ENCODE results near the gene HOXD3.

The HOXD3 gene

DNA sequence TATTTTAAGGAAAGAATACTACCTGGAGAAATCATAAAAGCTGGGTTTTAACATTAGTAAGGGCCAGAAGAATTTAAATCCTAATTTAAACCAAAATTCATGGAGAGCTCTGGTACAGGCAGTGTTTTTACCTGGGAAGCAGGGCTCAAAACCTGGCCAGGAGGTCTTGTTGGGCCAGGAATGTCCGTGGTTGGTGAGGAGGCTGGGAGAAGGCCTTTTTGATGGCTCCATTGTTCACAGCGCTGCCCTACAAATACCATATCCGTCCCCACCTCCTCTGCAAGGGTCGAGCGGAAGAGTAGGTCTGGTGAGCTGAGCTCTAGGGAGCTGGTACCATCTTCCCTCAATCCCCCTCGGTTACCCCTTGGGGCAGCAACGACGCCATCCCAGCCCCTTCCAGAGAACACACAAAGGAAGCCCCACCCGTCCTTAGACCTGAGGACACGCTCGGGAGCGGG, 20.5 kb downstream of the HOXD3 start:
- DNase-seq (ENCODE audit: low read depth), result no peak

- DNase-seq (ENCODE audit: low read depth), result no peak
These were observed 21.1 kb downstream of the HOXD3 start for GRCh38 chr2:176178038-176178756.

DNA sequence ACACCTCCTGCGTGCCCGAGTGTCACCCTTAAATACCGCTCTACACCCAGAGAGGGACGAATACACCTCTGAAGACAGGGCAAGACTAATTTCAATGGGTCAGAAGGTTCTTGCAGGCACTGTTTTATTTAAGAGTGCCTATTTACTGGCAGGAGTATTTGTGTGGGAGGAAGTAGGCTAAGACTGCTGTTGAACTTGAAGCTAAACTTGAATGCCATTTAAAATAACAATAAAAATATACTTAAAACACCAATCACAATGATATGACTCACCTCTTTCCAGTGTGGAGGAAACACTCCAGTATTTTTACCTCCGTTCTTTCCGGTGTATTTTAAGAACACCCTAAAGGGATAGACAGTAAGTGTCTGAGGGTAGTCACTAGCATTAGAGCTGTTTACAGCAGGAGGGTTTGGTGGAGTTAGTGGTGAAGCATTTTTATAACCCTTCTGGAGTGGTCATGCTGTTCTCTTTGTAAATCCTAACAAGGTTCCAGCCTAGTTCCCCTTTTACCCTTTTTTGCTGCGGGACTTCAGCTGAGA, 21.7 kb downstream of the HOXD3 start:
- DNase-seq (ENCODE audit: low read depth), result no peak

DNA sequence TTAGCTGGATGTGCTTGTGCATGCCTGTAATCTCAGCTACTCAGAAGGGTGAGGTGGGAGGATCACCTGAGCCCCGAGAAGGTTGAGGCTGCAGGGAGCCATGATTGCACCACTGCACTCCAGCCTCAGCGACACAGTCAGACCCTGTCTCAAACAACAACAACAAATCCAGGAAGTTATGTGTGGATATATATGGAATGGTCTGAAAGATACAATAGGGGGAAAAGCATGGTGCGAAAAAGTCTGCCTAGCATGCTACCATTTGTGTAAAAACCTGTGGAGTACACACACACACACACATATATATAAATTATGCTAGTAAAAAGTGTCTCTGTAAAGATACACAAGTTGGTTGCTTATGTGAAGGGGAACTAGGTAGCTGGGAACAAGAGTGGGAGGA, 24.4 kb downstream of the HOXD3 start:
- DNase-seq (ENCODE audit: low read depth), result no peak

DNA sequence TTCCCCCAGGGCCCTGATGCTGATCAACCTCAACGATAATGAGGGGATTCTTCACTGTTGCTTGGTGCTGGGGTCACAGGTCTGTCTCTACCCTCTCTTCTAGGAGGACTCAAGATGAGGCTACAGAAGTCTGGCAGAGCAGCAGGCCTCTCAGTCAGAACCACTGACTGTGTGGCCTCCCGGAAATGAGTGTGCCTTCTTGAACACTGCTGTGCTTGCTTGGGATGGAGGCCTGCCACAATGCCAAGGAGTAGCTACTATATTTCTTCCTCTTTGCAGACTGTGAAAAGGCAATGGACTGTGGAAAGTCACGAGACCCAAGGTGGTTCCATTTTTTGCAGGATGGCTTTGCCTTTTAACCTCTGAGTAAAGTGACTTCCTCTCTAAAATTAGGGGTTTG, 25.6 kb downstream of the HOXD3 start:
- no peak for DNase-seq (ENCODE audit: low read depth)

- no peak for DNase-seq (ENCODE audit: low read depth)
These were observed 27.6 kb downstream of the HOXD3 start for GRCh38 chr2:176184749-176185148.

DNA sequence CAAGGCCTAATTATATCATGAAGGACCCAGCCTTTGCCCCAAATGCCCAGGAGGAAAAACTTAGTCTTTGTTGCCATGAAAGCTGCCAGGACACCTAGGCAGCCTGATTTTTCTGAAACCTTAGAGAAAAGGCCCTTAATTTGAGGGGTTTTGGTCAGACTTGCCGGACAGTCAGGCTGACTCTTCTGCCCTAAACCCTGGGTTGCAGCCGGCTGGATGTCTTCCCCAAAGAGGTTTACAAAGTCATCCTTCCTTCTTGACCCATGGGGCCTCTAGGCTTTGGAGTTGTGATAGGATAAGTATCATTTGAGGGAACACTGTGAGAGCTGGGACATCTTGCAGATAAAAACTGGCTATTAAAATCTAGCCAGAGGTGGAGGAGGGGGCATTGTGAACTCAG, 28.9 kb downstream of the HOXD3 start:
- DNase-seq (ENCODE audit: low read depth), result no peak

- DNase-seq (ENCODE audit: low read depth), result no peak
These were observed 30.2 kb downstream of the HOXD3 start for GRCh38 chr2:176187200-176187898.

DNA sequence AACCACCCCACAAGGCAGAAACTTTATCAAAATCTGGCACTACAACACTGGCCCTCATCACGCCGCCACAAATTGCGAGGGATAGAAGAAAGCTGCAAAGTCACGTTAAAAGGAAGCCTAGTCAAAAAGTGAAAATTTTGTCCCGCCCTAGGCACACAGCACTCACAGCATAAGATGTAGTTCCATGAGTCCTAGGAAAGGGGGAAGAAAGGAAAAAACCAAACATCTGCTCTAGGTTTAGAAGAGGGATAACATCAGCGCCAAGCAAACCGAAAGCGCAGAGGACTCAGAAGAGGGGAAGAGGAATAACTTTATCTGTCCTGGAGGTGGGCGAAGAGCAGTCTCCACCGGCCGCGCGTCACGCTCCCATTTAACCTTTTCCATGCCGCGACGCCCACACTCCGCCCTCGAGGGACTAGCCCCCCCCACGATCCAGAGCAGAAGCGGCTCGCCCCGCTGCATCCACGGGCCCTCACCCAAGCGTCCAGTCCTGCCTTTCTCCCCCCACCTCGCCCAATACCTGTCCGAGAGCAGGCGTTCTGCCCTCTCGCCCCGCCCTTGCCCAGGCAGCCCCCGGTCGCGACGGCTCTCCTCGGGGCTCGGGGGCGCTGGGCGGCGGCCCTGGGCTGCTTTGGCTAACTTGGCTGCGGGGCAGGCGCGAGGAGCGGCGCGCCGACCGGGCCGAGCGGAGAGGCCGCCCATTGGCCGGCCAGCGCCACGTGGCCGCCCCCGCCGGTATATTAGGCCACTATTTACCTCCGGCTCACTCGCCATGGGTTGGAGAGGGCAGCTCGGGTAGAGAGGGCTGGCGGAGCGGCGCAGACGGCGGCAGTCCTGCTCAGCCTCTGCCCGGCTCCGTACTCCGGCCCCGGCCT, 31.0 kb downstream of the HOXD3 start, which contains the start of gene HOXD1:
Gene HOXD1, plus strand, starts transcription at position 770 of the 875 bp plus-strand sequence. CDS start 134 bp downstream, outside the sequence.
- no peak for DNase-seq (ENCODE audit: low read depth)

DNA sequence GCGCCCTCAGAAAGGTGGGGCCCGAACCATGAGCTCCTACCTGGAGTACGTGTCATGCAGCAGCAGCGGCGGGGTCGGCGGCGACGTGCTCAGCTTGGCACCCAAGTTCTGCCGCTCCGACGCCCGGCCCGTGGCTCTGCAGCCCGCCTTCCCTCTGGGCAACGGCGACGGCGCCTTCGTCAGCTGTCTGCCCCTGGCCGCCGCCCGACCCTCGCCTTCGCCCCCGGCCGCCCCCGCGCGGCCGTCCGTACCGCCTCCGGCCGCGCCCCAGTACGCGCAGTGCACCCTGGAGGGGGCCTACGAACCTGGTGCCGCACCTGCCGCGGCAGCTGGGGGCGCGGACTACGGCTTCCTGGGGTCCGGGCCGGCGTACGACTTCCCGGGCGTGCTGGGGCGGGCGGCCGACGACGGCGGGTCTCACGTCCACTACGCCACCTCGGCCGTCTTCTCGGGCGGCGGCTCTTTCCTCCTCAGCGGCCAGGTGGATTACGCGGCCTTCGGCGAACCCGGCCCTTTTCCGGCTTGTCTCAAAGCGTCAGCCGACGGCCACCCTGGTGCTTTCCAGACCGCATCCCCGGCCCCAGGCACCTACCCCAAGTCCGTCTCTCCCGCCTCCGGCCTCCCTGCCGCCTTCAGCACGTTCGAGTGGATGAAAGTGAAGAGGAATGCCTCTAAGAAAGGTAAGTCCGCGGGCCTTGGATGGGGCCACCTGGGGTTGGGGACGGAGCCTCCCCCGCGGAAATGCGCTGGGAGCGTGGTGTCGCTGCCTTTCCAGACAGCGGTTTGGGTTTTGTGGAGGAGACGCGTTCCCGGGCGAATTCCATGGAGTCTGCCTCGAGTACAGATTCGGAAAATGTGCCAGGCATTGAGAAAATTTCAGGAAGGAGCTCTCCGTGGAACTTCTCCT, 31.9 kb downstream of the HOXD3 start:
- no peak for DNase-seq (ENCODE audit: low read depth)

DNA sequence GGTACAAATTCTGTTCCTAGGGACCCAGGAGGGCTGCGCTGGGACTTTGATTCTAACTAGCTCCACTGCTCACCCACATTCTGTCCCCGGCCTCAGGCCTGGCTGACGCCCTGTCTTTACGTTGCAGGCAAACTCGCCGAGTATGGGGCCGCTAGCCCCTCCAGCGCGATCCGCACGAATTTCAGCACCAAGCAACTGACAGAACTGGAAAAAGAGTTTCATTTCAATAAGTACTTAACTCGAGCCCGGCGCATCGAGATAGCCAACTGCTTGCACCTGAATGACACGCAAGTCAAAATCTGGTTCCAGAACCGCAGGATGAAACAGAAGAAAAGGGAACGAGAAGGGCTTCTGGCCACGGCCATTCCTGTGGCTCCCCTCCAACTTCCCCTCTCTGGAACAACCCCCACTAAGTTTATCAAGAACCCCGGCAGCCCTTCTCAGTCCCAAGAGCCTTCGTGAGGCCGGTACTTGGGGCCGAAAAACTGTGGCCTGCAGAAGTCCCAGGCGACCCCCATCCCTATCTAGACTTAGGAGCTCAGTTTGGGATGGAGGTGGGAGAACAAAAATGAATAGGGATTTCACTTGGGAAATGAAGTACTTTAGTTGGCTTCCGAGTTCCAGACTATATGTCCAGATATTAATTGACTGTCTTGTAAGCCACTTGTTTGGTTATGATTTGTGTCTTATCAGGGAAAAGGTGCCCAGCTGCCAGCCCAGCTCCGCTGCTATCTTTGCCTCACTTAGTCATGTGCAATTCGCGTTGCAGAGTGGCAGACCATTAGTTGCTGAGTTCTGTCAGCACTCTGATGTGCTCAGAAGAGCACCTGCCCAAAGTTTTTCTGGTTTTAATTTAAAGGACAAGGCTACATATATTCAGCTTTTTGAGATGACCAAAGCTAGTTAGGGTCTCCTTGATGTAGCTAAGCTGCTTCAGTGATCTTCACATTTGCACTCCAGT, 32.9 kb downstream of the HOXD3 start:
- DNase-seq (ENCODE audit: low read depth), result no peak

- no peak for DNase-seq (ENCODE audit: low read depth)
These were observed 35.2 kb downstream of the HOXD3 start for GRCh38 chr2:176192351-176192750.

DNA sequence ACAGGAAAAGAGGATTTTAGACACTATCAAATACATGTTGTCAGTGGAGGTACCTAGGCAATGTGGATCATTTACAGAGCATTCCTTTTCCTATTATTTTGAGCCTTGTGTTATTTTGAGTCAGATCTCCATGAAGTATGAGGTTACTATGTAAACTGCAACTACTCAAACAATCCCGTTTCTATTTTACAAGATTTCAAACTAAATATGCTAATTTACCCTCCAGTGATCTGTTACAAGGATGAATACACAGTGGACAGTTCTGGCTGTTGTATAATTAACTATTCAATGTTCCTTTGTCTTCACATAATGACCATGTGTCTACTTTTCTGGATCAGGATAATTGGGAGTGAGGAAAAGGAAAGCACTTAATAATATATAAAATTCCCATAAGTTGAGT, 35.9 kb downstream of the HOXD3 start:
- DNase-seq (ENCODE audit: low read depth), result no peak

- DNase-seq (ENCODE audit: low read depth), result no peak
These were observed 42.8 kb downstream of the HOXD3 start for GRCh38 chr2:176199902-176200301.

DNA sequence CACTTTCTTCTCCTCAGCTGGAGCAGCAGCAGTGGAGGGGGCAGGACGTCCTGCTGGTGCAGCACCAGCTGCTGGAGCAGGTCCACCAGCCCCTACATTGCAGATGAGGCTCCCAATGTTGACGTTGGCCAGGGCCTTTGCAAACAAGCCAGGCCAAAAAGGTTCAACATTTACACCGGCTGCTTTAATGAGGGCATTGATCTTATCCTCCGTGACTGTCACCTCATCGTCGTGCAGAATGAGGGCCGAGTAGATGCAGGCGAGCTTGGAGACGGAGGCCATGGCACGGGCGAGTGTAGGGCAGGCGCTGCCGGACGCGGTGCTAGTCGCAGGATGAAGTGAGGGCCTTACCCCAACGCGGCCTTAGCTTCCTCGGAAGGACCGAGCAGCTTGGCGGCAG, 43.9 kb downstream of the HOXD3 start:
- no peak for DNase-seq (ENCODE audit: low read depth)

DNA sequence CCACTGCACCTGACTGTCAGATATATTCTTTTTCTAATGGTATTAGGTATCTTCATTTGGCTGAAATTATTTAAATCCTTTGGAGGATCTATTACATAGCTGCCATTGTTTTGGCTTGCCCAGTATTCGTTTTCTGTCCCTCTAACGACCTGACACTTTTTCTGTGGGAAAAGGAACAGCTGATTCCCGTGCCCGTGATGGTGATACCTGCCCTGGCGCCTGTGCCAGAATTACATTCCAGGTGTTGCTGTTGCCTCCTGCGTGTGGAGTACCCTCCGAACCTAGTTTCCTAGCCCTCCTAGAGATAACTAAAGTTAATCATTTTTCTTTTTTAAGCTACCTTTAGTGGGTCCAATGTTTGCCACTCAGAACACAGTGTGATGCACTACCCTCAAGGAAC, 45.4 kb downstream of the HOXD3 start:
- no peak for DNase-seq (ENCODE audit: low read depth)

DNA sequence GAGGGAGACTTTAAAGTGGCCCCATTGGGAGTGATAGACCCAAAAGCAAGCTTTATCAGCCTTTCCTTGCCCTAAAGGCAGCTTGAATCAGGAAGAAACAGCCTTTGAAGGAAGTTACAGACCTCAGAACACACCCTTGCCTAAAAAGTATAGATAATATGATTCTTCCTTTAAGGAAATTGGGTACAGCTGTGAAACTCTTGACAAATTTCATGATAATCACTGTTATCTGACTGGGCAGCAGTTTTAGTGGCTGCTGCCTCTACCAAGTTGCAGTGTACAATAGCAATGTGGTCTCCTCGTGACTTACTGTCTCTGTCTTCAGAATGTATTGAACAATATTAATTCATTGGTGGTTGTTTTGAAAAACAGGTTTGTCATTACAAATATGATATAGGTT, 48.0 kb downstream of the HOXD3 start:
- no peak for DNase-seq (ENCODE audit: low read depth)

DNA sequence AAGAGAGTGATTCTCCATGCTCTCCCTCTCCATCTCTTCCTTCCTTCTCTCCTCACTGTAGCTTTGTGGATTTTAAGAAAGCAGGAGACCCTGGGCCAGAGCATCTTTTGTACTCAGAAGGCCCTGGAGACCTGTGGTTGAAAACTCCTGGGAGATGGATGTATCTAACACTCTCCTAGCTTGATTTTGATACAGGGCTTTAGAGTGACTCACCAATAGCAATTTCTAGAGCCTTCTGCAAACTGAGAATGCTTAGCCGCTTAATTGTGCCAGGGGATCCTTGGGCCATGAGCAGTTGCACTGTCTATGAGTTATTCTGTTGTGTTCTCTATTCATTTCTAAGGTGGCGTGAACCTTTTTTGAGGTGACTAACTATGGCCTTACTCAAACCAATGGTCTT, 49.0 kb downstream of the HOXD3 start:
- DNase-seq (ENCODE audit: low read depth), result no peak

GRCh38 chr2:176206682-176207081, 49.6 kb downstream of the HOXD3 start:
- peak; percentile 11 for DNase-seq (ENCODE audit: low read depth)

GRCh38 chr2:176211110-176211509, 54.0 kb downstream of the HOXD3 start:
- no peak for DNase-seq (ENCODE audit: low read depth)

Measured in GM04504 (cell line).